IMR-90 (cell line): ENCODE measurements around the gene HMBS. TPM values are rescaled to one million over a fixed set of nuclear protein-coding genes. Genes with fewer than 3 reads are reported as not detected.
"Not testable (repeated sequence)": the region's sequence is repeated elsewhere in the genome, so short reads cannot be mapped to it uniquely, and the experiment has no call there.

ENCODE experiments used
- ATAC-seq: fragments of 200-7000 bp; cut with Tn5 transposase; 2 replicates; pipeline ENCODE4 v1.9.1; 2020; ENCODE audit warnings: low read depth, mild to moderate bottlenecking, moderate library complexity
- BruUV-seq: library from RNA; stranded (reverse); fragments of 400-500 nt; replicated peaks from 2 replicates; lab custom pipeline; 2021; lab: Mats Ljungman, UMichigan
- CTCF ChIA-PET: fragments of 300-600 bp; formaldehyde crosslinking; extraction: SDS; loops from one replicate; lab custom pipeline; 2021; ENCODE audit warnings: antibody characterized with exemption; lab: Yijun Ruan, JAX
- POLR2A ChIA-PET: fragments of 300-600 bp; sonication (Branson Sonifier 250); formaldehyde crosslinking; loops from one replicate; lab custom pipeline; 2022; ENCODE audit warnings: antibody characterized with exemption; ENCODE audit not compliant: unreplicated experiment; lab: Charles Lee
- DNase-seq: peaks from one replicate; pipeline ENCODE4 v3.0.0; 2013
- H2AFZ ChIP-seq: replicated peaks from 2 replicates; pipeline ENCODE3; 2013; ENCODE audit warnings: low read length, mild to moderate bottlenecking; ENCODE audit not compliant: poor library complexity
- H2AK5ac ChIP-seq: 2 replicates; pipeline ENCODE4 v1.6.1; 2013; ENCODE audit warnings: low read depth, low read length, inconsistent platforms
- H2AK9ac ChIP-seq: replicated peaks from 2 replicates; pipeline ENCODE3; 2013; ENCODE audit warnings: mild to moderate bottlenecking, low read depth, low read length, moderate library complexity; ENCODE audit not compliant: poor library complexity
- H2BK120ac ChIP-seq: 2 replicates; pipeline ENCODE4 v1.6.1; 2013; ENCODE audit warnings: low read depth, low read length, inconsistent platforms
- H2BK15ac ChIP-seq: 3 replicates; pipeline ENCODE4 v1.6.1; 2013; ENCODE audit warnings: low read depth, low read length, inconsistent platforms
- H2BK20ac ChIP-seq: 2 replicates; pipeline ENCODE4 v1.6.1; 2013; ENCODE audit warnings: low read depth, mild to moderate bottlenecking, inconsistent platforms, low read length, moderate library complexity
- H2BK5ac ChIP-seq: 2 replicates; pipeline ENCODE4 v1.6.1; 2013; ENCODE audit warnings: mild to moderate bottlenecking, low read depth, low read length, inconsistent platforms; ENCODE audit not compliant: poor library complexity, severe bottlenecking
- H3K14ac ChIP-seq: replicated peaks from 2 replicates; pipeline ENCODE4 v1.6.1; 2013; ENCODE audit warnings: low read depth, low read length, inconsistent platforms
- H3K18ac ChIP-seq: 2 replicates; pipeline ENCODE4 v1.6.1; 2013; ENCODE audit warnings: low read depth, low read length, control low read depth
- H3K23ac ChIP-seq: 2 replicates; pipeline ENCODE4 v1.6.1; 2013; ENCODE audit warnings: low read depth, low read length, inconsistent platforms
- H3K27ac ChIP-seq: 2 replicates; pipeline ENCODE4 v1.5.1; 2013; ENCODE audit warnings: mild to moderate bottlenecking, control low read depth, low read length; ENCODE audit not compliant: insufficient read depth
- H3K27me3 ChIP-seq: 2 replicates; pipeline ENCODE4 v1.6.1; 2013; ENCODE audit warnings: low read length; ENCODE audit not compliant: control insufficient read depth, insufficient read depth
- H3K36me3 ChIP-seq: 2 replicates; pipeline ENCODE4 v1.6.1; 2013; ENCODE audit warnings: low read length, mixed read lengths; ENCODE audit not compliant: control insufficient read depth, insufficient read depth
- H3K4ac ChIP-seq: 2 replicates; pipeline ENCODE4 v1.6.1; 2013; ENCODE audit warnings: low read depth, low read length, inconsistent platforms
- H3K4me1 ChIP-seq: 2 replicates; pipeline ENCODE4 v1.6.1; 2013; ENCODE audit warnings: low read length, mixed read lengths; ENCODE audit not compliant: control insufficient read depth, insufficient read depth
- H3K4me2 ChIP-seq: 2 replicates; pipeline ENCODE4 v1.6.1; 2013; ENCODE audit warnings: low read depth, mild to moderate bottlenecking, control low read depth, low read length, moderate library complexity
- H3K4me3 ChIP-seq: 2 replicates; pipeline ENCODE4 v1.5.1; 2013; ENCODE audit warnings: low read depth, mild to moderate bottlenecking, control low read depth, low read length, moderate library complexity; ENCODE audit not compliant: insufficient read depth
- H3K56ac ChIP-seq: 2 replicates; pipeline ENCODE4 v1.6.1; 2013; ENCODE audit warnings: low read length, inconsistent platforms; ENCODE audit not compliant: insufficient read depth; ENCODE audit errors: extremely low read depth
- H3K79me1 ChIP-seq, 2 experiments: 2 replicates each; pipeline ENCODE4 v1.6.1; 2013; ENCODE audit warnings: low read length in 2 of 2, inconsistent platforms in 1 of 2, low read depth in 1 of 2
- H3K9ac ChIP-seq: 2 replicates; pipeline ENCODE4 v1.6.1; 2013; ENCODE audit warnings: low read depth, low read length, control low read depth
- H3K9me1 ChIP-seq: 2 replicates; pipeline ENCODE4 v1.6.1; 2013; ENCODE audit warnings: low read length, inconsistent platforms; ENCODE audit not compliant: insufficient read depth
- H3K9me3 ChIP-seq: 2 replicates; pipeline ENCODE4 v1.6.1; 2013; ENCODE audit warnings: low read length; ENCODE audit not compliant: control insufficient read depth, insufficient read depth
- H4K20me1 ChIP-seq: 2 replicates; pipeline ENCODE4 v1.6.1; 2013; ENCODE audit warnings: low read length, inconsistent platforms; ENCODE audit not compliant: insufficient read depth
- H4K5ac ChIP-seq: 2 replicates; pipeline ENCODE4 v1.6.1; 2013; ENCODE audit warnings: mild to moderate bottlenecking, low read depth, low read length, control low read depth
- H4K8ac ChIP-seq, 2 experiments: 2 replicates each; pipeline ENCODE4 v1.6.1; 2013; ENCODE audit warnings: low read depth in 2 of 2, low read length in 2 of 2, control low read depth in 1 of 2, inconsistent platforms in 1 of 2
- H4K91ac ChIP-seq: 2 replicates; pipeline ENCODE4 v1.6.1; 2013; ENCODE audit warnings: low read depth, low read length, inconsistent platforms; ENCODE audit not compliant: insufficient read depth
- WGBS, 2 experiments: methylation state at CpG; one replicate each; pipeline versions ENCODE4 v1.1.5 to v1.1.7; 2013; ENCODE audit warnings: missing lambda C conversion rate in 2 of 2; ENCODE audit not compliant: insufficient read length in 1 of 2; ENCODE audit errors: extremely low coverage in 2 of 2; 5-methylcytosine and 5-hydroxymethylcytosine counted together
- dilution Hi-C: fragments of 300-500 bp; cut with HindIII; formaldehyde crosslinking; loops from one replicate; pipeline ENCODE4 v1.14.3; 2018; ENCODE audit warnings: low sequenced_read_pairs; ENCODE audit not compliant: unreplicated experiment
- in situ Hi-C: fragments of 300-500 bp; cut with MboI; formaldehyde crosslinking; loops from 3 replicates; pipeline ENCODE4 v1.14.3; 2019; ENCODE audit warnings: low sequenced_read_pairs, inconsistent platforms, mixed read lengths
- intact Hi-C: fragments of 100-400 bp; cut with micrococcal nuclease; formaldehyde crosslinking; loops from 2 replicates; pipeline ENCODE4 v1.10.0; 2022
- polyA plus RNA-seq, 3 experiments: library from polyadenylated mRNA; depleted of rRNA; stranded (reverse); fragments of >200 nt; gene quantifications; 2 replicates each; pipeline ENCODE4 v1.2.3, GENCODE V29; 2012; ENCODE audit warnings: low replicate concordance in 1 of 3
- total RNA-seq: library from RNA; depleted of rRNA; stranded (reverse); fragments of >200 nt; gene quantifications from 2 replicates; pipeline ENCODE4 v1.2.3, GENCODE V29; 2012

Gene HMBS
- total and polyA plus RNA-seq, 2 of the 4 experiments (the other 2 are of a cell fraction): 17.9 to 59.5 TPM

GRCh38 chr11:119059128-119059527, 25.6 kb upstream of the HMBS start:
- H2BK5ac ChIP-seq, H3K18ac ChIP-seq, H2BK20ac ChIP-seq, H3K14ac ChIP-seq, BruUV-seq, H3K23ac ChIP-seq, H2BK15ac ChIP-seq, H3K56ac ChIP-seq, H3K9me3 ChIP-seq, H4K8ac ChIP-seq, H3K9ac ChIP-seq, ATAC-seq, H3K27me3 ChIP-seq, H4K5ac ChIP-seq, intact Hi-C loops, H3K4me3 ChIP-seq, H3K9me1 ChIP-seq, H4K91ac ChIP-seq, dilution Hi-C loops, H4K20me1 ChIP-seq, H3K4me2 ChIP-seq, in situ Hi-C loops, H2AK9ac ChIP-seq, H2BK120ac ChIP-seq, H3K4me1 ChIP-seq, CTCF ChIA-PET, DNase-seq, H3K4ac ChIP-seq, H3K27ac ChIP-seq, H2AK5ac ChIP-seq, POLR2A ChIA-PET, H2AFZ ChIP-seq: not testable (repeated sequence)
- 92% methylated on average over 2 of the region's 35 CpGs; no CpG with 5 or more reads in 1 of the 2 experiments for WGBS, 2 experiments
- H3K79me1 ChIP-seq: peaks cover 22 to 48% of the 10 kb centered on the region in 2 experiments
- H3K36me3 ChIP-seq: peaks cover 13% of the 10 kb centered on the region
